GM19351 (cell line): Measurements from ENCODE around the gene DGKQ.
"Not testable (repeated sequence)": the region's sequence is repeated elsewhere in the genome, so short reads cannot be mapped to it uniquely, and the experiment has no call there.

Experiments used
- ATAC-seq: cut with Tn5 transposase; IDR thresholded peaks from one replicate; pipeline ENCODE4 v1.9.1; 2021; ENCODE audit warnings: mild to moderate bottlenecking, moderate library complexity; ENCODE audit not compliant: unreplicated experiment

Gene DGKQ

DNA sequence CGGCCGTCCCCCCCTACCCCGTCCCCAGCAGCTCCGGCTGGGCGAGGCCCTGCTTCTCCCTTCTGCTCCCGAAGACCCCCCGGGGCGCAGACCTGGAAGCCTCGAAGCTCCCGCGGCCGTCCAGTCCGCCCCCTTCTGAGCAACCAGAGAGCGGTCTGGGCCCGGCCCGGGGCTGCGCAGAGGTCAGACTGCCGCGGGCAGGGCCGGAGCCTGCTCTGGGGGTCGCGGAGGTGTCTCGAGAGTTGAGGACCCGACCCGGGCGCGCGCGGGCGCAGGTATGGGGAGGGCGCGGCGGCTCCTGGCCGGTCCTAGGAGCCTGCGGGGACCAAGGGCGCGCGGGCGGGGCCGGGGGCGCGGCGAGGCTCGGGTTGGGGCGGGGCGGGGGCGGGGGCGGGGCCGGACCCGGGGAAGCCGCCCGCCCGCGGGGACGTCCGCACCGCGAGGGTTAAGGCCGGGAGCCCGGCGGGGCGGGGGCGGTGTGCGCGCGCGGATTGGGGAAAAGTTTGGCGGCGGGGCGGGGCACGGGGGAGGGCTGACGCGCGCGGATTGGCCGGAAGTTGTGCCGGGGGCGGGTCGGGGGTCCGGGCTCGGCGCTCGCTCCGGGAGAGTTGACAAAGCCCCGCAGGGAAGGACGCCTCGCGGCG lies 37.8 kb upstream of the DGKQ start, which contains the start of gene FGFRL1:
TSS of gene FGFRL1 (plus strand) at position 605 of the 644 bp plus-strand sequence. CDS start 860 bp downstream, outside the sequence.
- peak; percentile 41 for ATAC-seq

- ATAC-seq = no peak
Measured at GRCh38 chr4:1010395-1011021, 37.1 kb upstream of the DGKQ start.

DNA sequence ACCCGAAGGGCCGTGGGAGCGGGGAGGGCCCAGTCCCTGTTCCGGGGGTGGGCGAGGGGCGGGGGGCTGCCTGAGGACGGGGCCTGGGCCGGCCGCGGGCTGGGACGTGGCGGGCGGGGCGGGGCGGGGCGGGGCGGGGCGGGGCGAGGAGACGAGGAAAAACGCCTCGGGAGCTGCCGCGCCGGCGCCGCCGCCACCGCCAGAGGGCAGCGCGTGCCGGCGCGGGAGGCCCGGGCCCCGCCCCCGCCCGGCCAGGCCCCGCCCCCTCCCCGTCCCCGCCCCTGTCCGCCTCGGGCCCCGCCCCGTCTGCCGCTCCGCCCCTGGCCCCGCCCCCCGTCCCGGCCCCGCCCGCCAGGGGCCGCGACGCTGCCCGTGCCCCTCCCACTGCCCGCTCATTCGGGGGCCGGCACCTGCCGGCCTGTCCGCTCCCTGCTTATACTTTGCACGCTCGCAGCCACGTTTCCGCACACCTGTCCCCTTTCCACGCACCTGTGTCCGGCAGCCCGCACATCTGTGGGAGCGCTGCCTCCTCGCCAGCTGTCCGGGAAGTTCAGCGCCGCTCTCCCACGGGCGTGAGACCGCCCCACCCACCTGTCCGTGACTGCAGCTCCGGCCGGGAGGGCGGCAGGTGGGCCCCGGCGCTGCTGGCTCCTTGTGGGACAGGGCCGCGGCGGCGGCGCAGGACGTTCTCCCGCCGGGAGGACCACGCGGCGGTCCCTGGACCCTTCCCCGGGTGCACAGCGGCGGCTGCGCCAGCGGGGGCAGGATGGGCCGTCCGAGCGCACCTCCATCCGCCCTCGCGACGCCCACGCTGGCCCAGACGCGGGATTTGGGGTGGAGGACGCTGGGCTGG lies 36.4 kb upstream of the DGKQ start:
- peak; percentile 36 for ATAC-seq

GRCh38 chr4:1008840-1009541 lies 35.6 kb upstream of the DGKQ start:
- no peak for ATAC-seq

- ATAC-seq = no peak
Measured at GRCh38 chr4:1006856-1007255, 33.5 kb upstream of the DGKQ start.

- ATAC-seq = no peak
Measured at GRCh38 chr4:1004557-1005485, 31.5 kb upstream of the DGKQ start.

- no peak for ATAC-seq
Measured at GRCh38 chr4:1004071-1004418, 30.7 kb upstream of the DGKQ start.

DNA sequence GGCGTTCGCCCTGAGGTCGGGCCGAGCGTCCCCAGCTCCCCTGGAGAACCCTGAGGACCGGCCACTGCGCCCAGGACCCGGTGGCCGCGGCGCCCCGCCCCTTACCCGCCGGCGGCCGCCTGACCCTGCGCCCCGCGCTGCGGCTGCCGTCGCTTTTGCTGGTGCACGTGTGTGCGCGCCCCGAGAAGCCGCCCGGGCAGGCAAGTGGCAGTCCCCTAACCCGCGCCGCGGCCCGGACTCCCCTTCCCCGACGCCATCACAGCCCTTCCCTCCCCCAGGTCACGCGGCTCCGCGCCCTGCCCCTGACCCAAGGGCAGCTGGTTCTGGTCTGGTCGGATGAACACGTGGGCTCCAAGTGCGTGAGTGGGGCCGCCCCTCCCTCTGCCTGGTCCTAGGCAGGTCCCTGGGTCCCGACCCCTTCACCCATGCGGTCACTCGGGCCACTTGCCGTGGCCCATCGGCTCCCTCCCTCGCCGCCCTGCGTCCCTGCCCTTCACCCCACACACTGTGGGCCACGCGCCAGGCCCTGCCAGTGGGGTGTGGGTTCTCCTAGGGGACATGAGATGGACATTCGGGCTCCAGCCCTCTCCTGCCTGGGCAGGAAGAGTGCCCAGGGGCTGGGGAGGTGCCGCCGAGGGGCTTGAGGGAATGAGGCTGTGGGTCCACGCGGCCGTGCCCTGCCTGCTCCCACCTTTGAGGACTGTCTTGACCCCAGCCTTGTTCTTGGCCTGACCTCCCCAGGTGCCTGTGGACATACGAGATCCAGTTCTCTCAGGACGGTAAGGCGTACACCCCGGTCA lies 30.1 kb upstream of the DGKQ start:
- ATAC-seq = no peak

- ATAC-seq = no peak
Measured at GRCh38 chr4:1002631-1003251, 29.4 kb upstream of the DGKQ start.

GRCh38 chr4:1002131-1002630 lies 28.8 kb upstream of the DGKQ start:
- ATAC-seq = no peak

- no peak for ATAC-seq
Measured at GRCh38 chr4:1001561-1002130, 28.3 kb upstream of the DGKQ start.

- no peak for ATAC-seq
Measured at GRCh38 chr4:1000686-1001260, 27.4 kb upstream of the DGKQ start.

DNA sequence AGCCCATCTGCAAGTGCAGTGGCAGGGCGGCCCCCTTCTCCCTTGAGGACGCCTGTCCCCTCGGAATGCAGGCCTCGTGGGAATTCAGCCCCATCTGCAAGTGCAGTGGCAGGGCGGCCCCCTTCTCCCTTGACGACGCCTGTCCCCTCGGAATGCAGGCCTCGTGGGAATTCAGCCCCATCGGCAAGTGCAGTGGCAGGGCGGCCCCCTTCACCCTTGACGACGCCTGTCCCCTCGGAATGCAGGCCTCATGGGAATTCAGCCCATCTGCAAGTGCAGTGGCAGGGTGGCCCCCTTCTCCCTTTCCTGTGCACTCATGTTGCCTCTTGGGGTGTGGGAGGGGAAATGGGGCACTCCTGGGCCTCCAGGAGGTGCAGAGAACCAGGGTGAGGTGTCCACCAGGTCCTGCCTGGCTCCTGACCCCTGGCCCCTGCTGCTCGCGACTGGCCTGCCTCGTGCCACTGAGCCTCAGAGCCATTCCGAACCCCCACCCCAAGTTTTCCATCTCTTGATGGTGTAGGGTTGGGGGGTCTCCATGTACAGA lies 26.6 kb upstream of the DGKQ start:
- ATAC-seq = no peak

DNA sequence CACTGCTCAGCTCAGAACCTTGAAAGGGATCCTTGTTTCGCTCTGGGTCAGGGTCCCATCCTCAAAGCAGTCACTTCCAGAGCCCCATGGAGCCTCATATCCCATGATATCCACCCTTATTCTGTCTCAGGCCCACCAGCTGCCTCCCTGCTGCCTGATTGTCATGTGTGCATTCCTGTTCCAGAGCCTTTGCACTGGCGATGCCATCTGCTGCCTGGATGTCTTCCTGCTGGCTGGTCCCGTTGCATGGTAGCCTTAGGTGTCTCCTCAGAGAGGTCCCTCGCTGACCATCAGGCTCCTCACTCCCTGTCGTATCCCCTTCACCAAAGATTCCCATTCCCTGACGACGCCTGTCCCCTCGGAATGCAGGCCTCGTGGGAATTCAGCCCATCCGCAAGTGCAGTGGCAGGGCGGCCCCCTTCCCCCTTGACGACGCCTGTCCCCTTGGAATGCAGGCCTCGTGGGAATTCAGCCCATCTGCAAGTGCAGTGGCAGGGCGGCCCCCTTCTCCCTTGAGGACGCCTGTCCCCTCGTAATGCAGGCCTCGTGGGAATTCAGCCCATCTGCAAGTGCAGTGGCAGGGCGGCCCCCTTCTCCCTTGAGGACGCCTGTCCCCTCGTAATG lies 26.0 kb upstream of the DGKQ start:
- not testable (repeated sequence) for ATAC-seq

DNA sequence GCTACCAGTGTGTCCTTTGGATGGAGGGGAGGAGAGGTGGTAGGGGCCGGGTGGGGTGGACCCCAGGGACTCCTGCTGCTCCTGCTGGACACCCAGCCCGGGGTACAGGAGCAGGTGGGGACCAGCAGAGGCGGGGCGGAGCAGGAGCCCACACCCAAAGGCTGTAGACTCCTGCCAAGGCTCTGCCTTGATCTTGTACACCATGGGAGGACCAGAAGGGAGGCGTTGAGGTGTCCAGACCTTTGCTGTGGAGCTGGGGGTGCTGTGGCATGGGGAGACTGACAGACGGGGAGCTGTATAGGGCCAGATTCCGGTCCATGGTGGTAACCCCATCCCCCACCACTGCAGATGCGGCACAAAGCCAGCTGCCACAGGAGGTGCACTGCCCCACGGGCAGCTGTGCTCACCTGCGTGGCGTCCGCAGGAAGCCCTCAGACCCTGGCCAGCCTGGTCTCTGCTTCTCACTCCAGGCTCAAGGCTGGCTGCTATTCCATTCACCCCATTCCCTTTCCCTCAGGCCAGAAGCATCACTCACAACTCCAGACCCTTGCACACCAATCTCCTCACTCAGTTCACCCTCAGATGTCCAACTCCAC lies 24.8 kb upstream of the DGKQ start:
- no peak for ATAC-seq

DNA sequence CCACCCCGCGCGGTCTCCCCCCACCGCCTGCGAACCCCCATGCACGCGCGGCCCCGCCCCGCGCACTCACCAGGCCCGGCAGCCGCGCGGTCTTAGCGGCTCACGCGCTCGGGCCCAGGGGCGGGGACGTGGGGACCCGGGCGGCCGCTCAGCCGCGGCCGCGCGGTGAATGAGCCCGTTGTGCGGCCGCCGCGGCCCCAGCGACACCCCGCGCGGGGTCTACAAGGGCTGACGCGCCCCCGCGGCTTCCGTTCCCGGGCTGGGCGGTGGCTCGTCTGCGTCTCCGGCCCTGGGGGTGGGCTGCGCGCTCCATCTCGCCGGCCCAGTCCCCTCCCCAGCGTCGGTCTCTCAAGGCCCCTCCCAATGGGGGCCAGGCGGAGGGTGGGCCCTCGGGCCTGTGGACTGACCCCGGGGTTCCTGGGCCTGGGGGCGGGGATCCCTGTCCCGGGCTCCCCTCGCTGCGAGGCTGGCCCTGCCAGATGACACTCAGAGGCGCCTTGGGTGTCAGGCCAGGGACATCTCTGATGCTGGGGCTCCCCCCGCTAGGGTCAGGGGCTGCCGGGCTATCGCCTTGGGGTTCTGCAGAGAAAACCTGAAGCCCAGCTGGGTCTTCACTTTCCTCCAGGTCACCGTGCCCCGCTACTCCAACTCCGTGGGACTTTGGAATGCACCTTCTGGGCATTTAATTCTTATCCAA lies 24.2 kb upstream of the DGKQ start:
- ATAC-seq = no peak
